Activated T-cell treated with anti-CD3 and anti-CD28 coated beads for 4 hours (primary cell): Measurements from ENCODE around the gene STX1A.

ENCODE experiments used
- DNase-seq: peaks from one replicate; pipeline ENCODE4 v3.0.0-alpha.2; 2020

Gene STX1A

DNA sequence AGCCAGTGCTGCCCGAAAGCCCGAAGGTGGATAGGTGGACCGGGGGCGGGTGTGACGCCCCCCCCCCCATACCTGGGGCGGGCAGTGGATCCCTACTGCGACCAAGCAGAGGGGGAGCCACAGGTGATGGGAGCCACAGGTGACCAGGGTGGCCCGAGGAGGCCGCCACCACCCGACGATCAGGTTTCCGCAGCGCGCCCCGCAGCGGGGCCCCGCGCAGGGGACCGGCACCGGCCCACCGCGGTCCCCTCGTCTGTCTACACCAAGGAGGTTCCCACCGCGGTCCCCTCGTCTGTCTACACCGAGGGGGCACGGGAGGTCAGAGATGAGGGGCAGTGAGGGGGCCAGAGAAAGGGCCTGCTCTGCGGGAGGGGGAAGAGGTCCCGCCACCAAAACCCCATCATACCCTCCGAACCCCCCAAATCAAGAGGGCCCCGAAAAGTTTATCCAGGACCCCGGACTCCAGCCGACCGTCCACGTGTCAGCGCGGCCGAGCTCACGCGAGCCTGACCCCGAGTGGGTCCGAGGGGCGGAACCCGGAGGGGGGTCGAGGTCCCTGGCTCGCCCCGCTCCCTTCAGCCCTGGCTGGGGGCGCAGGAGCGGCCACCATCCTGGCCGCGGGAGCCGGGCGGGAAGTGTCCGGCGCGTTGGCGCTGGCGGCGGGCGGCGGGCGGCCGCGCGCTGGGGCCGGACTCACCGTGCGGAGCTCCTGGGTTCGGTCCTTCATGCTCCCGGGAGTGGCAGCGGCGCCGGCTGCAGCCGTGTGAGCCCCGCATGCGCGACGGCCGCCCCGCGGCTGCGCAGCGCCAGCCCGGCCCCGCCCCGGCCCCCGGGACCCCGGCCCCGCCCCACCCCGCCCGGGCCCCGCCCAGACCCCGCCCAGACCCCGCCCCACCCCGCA is at the start of gene STX1A:
STX1A (minus strand) TSS at position 765 of the 901 bp plus-strand sequence; CDS start at position 727, 38 bp downstream.
- DNase-seq: peak; percentile 50

DNA sequence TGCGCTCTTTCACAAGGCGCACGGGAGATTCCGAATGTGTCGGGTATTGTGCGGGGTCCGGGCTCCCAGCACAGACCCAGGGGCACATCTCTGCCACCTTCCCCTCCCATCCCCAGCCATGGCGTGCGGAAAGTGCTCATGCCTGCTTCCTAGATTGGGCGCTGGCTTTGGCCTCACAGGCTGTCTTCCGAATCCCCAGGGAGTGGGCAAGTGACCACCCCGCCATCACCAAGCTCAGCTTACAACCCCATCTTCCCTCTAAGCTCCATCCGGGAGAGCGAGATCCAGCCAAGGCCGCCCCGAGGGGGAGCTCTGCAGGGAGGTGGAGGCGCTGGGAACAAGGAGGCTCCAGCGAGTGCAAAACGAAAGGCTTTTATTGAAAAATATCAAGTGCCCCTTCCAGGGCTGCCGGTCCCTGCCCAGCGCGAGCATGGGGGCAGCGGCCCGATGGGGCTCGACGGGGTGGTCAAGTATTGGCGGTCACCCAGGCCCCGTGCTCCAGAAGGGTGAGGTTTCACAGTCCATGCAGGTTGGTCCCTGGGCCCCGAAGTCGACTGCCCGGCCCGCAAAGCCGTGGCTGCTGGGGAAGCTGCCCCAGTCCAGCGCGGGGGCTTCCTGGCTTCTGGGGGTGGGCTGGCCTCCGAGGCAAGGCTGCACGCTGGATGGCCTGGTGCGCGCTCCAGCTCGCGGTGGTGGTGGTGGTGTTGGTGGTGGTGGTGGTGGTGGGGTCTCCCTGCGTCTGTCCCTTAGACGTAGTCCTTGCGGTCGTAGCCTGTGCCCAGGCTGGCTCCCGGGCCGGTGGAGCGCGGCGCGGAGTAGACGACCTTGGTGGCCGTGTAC is 49.4 kb upstream of the STX1A start:
- no peak for DNase-seq

DNA sequence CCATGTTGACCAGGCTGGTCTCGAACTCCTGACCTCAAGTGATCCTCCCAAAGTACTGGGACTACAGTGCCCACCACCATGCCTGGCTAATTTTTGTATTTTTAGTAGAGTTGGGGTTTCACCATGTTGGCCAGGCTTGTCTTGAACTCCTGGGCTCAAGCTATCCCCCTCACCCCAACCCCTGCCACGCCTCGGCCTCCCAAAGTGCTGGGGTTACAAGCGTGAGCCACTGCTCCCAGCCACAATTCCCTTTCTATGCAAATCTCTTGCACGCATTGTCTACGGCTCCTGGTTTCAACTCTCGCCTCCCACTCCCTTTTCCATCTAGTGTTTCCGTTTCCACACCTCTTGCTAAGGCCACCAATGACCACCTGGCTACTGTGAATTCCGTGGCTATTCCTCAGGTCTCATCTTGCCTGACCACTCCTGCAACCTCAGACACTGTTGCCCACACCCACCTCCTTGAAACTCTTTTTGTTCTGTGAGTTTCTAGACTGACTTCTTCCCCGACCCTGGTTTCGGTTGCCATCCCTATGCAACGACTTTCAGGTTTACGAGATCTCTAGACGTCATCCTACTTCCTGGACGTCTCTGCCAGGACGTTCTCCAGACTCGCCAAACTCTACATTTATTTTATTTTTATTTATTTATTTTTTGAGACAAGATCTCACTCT is 47.2 kb upstream of the STX1A start:
- no peak for DNase-seq

DNA sequence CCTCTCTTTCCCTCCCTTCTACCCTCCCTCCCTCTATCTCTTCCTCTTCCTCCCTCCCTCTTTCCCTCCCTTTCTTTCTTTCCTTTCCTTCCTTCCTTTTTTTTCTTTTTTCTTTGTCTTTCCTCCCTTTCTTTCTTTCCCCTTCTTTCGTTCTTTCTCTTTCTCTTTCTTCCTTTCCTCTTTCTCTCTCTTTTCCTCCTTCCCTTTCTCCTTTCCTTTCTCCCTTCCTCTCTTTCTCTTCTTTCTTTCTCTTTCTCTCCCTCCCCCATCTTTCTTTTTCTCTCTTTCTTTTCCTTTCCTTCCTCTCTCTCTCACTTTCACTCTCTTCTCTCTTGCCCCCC is 43.2 kb upstream of the STX1A start:
- DNase-seq: no peak

DNA sequence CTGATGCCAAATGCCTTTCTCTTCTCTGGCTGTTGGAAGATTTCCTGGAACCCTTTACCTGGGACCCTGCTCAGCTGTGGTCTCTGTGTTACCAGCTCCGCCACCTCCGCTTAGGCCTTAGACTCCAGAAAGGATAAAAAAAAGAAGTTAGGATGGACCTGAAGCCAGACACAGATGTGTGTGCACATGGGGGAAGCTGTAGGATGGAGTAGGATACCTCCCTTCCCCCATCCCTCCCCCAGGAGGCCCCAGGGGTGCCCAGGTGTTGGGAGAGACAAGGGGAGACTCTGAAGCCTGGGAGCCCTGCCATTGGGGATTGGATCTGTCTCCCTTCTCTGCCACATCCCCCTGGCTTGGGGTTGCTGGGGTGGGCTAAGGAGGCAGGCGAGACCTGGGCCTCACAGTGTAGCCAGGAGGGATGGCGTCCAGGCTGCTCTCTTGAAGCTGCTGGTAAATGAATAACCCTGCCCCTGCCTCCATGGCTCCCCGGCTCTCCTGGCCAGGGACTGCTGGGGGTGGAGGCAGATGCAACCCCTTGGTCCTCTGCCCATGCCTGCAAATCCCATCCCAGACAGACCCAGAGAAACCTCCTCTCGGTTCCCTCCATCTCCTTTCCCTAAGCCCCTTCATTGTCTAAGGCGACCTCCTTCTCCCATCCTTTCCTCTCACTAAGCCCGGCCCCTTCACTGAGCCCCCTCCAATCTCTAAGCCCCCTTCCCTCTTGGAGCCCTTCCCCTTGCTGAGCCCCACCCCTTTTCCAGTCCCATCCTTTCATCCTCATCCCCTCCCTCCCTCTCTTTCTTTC is 42.6 kb upstream of the STX1A start:
- DNase-seq: no peak

DNA sequence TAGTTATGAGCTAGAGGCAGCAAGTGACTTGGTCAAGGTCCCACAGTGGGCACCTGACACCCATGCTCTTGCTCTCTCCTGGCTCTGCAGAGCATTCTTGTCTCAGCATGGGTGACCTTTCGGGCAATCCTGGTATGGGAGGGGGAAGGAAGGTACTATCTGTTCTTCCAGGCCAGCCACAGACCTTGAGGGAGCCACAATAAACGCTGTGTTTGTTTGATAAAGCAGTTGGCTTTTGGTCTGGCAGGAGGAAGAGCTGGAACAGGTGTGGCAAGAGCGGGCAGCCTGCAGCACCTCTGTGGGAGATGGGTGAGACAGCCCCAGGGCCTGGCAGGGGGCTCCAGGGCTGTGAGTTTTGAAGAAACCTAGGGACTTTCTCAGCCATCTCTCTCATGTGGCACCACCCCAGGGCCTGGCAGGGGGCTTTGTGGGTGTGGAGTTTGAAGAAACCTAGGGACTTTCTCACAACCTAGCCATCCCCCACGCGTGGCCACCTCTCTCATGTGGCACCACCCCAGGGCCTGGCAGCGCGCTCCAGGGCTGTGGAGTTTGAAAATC is 39.2 kb upstream of the STX1A start:
- no peak for DNase-seq

DNA sequence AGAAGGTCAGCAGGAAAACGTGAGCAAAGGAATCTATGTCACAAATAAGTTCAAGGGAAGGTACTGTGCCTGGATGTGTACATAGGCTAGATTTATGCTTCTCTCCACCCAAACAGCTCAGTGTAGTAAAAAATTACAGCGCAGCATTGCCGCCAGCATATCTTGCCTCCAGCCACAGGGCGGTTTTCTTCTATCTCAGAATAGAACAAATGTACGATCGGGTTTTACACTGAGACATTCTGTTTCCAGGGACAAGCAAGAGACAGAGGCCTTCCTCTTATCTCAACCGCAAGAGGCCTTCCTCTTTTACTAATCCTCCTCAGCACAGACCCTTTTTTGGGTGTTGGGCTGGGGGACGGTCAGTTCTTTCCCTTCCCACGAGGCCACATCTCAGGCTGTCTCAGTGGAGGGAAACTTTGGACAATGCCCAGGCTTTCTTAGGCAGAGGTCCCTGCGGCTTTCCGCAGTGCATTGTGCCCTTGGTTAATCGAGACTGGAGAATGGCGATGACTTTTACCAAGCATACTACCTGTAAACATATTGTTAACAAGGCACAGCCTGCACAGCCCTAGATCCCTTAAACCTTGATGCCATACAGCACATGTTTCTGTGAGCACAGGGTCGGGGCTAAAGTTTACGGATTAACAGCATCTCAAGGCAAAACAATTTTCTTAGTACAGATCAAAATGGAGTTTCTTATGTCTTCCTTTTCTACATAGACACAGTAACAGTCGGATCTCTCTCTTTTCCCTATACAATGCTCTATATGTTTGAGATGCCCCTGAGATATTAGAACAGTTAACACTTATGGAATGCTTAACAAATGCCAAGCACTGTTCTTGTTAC is 30.7 kb upstream of the STX1A start:
- no peak for DNase-seq

DNA sequence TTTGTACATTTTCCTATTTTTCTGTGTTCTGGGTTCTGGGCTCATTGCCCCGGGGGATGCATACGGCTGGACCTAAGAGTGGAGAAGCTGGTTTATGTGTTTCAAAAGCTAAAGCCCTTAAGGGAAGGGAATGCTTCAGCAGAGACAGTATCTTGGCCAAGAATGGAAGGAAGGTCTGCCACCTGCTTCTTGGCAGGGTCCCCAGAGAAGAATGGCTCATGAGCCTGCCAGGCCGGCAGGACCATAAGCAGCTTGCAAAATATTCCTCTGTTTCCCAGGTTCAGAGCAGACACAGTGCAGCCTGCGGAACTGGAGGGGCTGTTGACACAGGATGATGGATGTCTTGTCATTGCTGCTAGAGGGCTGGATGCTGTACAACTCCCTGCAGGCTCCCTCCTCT is 26.9 kb upstream of the STX1A start:
- DNase-seq: no peak

DNA sequence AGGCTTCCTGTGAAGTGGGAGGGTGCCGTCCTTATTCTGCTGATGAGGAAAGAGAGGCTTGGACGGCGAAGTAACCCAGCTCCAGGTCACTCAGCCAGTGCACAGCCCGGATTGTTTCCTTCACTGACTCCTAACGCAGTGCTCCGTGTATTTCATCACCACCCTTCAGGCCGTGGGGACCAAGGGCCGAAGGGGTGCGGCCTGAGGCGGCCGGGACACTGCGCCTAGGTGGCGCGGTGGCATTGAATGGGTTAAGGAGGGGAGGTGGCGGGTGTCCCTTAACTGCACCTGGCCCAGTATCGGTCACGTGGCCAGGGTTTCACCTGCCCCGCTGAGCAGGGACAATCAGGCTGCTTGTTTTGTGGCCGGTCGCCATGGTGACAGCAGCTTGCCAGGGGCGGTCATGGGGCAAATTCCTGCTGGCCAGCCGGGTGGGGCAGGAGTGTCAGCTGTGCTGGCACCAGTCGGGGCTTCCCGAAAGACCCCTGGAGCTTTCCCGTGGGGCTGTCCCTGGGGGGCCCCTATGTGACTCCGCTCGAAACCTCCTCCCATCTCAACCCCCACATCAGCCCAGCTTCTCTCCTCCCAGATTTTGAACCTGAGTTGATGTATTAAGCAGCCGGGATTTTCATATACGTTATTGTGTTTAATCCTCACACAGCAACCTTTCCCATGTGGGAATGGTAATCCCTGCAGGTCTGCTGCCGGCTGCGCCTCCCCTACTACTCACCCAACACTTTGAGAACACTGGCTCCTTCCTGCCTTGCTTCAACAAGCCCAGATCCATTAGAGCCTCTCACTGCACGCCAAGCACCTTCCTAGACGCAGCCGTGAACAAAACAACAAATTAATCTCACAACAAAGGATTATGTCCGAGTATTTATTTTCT is 23.5 kb upstream of the STX1A start:
- DNase-seq: no peak

DNA sequence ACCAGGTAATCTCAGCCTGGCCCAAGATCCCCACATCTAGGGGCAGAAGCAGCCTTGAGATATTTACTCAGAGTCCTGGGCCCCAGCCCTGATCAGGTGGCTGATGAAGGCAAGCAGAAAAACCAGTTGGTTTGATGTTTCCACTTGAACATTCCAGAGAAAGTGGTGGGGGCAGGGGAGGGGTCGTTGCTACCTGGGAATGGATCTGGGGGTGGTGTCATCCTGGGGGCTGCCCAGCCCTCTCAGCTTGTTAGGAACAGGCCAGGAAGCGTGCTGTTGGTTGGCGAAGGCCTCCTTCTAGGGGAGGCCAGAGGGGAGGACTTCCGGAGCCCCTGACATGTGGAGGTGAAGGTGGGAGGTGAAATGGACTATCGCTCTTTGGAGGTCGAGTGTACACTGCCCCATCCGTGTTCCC is 22.9 kb upstream of the STX1A start:
- no peak for DNase-seq

DNA sequence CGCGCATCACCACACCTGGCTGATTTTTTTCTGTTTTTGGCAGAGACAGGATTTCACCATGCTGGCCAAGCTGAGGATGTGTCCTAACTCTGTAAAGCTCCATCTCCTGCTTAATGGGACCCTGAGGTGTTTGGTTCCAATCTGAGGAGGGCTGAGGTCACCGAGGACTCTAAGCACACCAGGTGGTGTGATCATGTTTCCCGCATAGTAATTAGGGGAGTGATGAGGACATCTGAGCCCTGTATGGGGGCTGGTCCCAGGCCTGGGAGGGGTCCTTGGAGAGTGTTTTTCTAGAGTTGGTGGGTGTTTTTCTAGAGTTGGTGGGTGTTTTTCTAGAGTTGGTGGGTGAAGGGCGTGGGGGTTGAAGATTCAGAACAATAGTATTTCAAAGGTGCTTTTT is 22.1 kb upstream of the STX1A start:
- no peak for DNase-seq

DNA sequence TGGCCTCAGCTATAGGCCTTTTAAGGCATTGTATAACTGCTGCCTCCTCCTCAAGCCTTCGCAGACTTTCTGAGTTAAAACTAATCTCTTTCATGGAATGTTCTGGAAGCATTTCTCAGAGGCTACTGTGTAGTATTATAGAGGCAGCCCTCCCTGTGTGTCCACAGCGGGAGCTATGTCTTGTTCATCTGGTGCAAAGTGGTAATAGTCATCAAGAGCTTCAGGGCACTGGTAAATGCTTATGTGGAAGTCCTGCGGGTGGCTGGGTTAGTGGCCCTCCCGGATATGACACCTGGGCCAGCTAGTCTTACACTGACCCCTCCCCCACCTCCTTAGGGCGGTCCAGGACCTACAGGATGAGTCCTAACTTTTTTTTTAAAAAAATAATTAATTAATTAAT is 21.3 kb upstream of the STX1A start:
- DNase-seq: no peak

DNA sequence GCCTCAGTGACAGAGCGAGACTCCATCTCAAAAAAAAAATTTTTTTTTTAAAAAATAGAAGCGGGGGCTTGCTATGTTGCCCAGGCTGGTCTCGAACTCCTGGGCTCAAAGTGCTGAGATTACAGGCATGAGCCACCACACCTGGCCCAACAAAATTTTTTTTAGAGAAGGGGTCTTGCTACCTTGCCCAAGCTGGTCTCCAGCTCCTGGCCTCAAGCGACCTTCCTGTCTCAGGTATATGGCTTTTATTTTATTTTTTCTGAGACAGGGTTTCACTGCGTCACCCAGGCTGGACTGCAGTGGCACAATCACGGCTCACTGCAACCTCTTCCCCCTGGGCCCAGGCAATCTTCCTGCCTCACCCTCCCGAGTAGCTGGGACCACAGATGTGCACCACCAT is 20.7 kb upstream of the STX1A start:
- no peak for DNase-seq

DNA sequence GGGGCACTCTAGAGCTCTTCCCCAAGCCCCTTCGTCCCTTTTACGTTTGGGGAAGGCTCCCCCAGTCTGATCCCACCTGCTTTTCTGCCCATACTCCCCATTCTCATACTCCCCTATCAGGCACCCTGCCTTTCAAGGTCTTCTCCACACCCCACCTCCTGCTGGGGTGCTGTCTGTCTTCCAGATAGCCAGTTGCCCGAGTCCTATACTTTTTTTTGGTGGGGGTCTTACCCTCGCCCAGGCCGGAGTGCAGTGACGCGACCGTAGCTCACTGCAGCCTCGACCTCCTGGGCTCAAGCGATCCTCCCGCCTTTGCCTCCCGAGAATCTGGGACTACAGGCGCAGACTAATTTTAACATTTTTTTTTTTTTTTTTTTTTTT is 19.9 kb upstream of the STX1A start:
- DNase-seq: no peak

DNA sequence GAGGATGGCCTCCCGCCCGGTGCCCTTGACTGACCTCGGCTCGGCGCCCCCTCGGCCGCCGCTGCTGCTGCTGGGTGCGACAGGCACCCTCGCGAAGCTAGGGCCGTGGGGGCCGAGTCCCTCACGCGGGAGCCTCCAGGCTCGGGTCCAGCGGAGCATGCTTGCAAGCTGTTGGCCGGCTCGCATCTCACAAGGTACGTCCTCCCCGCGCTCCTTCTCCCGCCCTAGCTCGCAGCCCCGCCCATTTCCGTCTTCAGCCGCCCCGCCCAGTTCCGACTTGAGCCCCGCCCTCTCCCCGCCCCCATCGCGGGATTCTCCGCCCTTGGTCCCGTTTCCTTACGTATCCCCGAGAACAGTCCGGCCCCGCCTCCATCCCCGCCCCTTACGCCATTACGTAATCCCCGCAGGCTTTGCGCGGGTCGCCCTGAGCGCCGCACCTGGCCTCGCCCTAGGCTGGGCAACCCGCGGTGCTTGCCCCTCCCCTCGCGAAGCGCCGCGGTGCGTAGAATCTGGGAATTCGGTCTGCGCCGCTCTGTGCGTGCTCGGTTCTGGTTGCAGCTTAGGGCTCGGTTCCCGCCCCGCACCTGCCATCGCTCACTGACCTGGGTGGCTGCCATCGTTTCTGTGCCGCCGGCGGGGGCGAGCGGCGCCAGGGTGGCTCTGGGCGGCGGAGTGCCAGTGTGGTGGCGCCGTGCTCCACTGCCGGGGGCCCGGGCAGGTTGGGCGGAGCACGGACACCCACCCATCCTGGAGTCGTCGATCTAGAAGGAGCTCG is 19.3 kb upstream of the STX1A start, which contains the start of gene ABHD11:
ABHD11 (minus strand) TSS at position 191 of the 775 bp plus-strand sequence; CDS start at position 159, 32 bp downstream.
- peak; percentile 100 for DNase-seq

DNA sequence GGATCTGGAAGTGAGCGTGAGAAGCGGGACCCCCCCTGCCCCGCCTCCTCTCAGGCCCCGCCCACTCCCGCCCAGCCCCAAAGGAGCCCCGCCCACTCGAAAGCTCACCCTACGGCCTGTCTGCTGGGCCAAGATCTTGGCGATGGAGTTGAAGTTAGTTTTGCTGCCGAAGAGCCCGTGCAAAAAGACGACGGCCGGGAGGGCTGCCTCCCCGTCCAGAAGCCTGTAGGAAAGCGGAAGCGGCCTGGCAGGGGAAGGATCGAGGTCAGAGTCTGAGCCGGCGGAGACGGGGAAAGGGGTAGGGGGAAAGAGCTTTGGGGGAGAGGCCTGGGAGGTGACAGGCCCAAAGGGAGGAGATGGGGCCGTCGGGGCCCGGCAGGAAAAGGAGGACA is 18.7 kb upstream of the STX1A start:
- peak; percentile 61 for DNase-seq

DNA sequence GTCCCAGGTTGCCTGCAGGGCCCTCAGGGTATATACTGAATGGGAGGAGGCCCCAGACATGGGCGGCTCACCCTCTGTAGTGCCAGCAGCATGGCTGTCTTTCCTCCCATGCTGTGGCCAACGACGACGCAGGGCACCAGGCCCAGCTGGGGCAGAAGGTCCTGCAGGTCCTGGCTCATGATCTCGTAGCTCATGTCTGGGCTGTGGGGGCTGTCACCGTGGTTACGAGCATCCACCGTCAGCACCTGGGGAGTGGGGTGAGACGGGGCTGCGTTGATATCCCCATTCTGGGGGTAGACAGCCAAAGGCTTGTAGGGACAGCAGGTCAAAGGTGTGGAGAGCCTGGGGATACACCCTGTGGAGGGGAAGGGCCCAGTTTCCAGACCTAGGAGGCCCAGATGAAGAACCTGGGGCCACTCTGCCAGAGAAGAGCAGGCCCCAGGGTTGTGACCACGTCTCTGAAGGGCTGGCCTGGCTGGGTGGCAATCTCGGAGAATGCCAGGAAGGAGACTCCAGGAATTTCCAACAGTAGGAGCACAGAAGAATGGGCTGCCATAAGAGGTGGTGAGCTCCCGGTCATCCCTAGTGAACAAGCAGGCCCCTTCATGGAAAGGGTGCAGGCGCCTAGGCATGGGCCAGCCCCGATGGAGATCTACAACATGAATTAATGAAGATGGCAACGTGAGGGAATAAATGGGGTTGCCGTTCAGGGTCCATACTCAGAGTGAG is 18.2 kb upstream of the STX1A start:
- DNase-seq: no peak

DNA sequence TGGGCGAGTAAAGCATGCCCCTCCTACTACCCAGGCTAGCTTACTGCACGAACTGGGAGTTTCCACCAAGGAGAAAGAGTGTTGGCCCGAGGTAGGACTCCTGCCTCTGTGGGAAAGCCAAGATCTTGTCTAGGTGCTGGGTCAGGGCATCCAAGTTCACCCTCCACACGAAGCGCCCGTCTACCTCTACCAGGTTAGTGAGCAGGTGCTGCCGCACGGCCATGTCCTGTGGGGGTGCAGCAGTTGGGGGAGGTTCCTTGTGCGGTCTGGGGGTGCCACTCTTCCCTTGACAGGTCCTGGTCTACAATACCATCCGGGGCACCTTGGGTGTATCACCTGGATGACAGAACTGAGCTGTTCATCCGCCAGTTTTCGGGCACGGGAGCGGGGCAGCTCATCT is 17.4 kb upstream of the STX1A start:
- DNase-seq: no peak

DNA sequence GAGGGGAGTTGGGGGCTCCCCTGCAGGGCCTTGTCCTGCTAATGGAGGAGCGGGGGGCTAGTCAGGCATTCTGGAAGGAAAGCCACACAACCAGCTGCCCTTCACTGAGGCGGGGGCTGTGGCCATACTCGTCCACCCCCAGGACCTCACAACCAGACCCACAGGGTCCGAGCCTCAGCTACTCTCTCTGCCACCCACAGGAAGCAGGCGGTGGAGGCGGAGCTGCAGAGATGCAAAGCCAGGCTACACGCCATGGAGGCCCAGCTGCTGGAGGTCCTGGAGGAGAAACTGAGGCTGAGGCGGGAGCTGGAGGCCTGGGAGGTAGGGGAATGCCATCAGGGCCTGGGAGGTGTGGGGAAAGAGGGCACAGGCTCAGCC is 16.0 kb upstream of the STX1A start:
- DNase-seq: no peak
